GM18951 (cell line): ENCODE measurements around the gene TNRC18.

ENCODE experiments used
- POLR2A ChIP-seq: IDR thresholded peaks from 4 replicates; pipeline ENCODE4 v1.6.1; 2011; ENCODE audit warnings: mild to moderate bottlenecking; ENCODE audit not compliant: insufficient read length, insufficient read depth; ENCODE audit errors: extremely low read depth
- in situ Hi-C: fragments of 300-500 bp; cut with MboI; formaldehyde crosslinking; loops from one replicate; pipeline ENCODE4 v1.12.0; 2022; ENCODE audit warnings: low sequenced_read_pairs, mixed read lengths, inconsistent platforms; ENCODE audit not compliant: unreplicated experiment

The TNRC18 gene

DNA sequence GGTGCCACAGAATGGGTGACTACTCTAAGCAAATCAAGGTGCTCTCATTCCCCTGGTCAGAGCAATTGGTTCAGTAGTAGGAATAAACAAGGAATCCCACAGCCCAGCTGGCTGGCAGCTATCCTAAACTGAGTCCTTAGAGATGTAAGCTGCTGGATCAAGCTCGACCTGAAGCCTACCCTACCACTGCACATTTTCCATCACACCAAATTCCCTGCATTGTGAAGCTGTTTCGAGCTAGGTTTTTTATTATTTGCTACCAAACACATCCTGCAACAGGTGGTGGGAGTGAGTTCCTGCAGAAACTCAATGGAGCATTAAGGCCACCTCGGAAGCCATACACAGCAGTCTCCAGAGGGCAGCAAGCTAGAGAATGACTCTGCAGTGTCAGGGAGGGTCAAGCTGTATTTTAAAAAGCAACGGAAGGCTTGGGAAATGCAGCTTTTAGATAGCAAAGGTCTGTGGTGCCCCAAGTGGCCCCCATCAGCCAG lies 33.7 kb upstream of the TNRC18 start:
- in situ Hi-C loops = no loop called here
- no peak for TF ChIP-seq POLR2A

DNA sequence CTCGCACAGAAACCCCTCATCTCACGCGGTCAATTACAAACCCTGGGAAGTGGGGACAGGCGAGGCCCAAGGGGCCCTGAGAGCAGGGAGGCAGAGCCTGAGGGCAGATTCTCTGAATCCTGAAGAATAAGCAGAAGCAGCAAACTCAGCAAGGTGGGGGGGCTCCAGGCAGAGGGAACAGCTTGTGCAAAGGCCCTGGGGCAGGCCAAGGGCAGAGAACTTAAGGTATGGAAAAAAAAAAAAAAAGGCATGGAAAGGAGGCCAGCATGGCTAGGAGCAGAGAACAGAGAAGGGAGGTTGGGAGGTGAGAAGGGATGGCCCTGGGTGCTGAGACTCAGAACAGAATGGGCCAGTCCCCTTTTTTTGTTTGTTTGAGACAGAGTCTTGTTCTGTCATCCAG lies 32.8 kb upstream of the TNRC18 start:
- in situ Hi-C loops = no loop called here
- no peak for TF ChIP-seq POLR2A

DNA sequence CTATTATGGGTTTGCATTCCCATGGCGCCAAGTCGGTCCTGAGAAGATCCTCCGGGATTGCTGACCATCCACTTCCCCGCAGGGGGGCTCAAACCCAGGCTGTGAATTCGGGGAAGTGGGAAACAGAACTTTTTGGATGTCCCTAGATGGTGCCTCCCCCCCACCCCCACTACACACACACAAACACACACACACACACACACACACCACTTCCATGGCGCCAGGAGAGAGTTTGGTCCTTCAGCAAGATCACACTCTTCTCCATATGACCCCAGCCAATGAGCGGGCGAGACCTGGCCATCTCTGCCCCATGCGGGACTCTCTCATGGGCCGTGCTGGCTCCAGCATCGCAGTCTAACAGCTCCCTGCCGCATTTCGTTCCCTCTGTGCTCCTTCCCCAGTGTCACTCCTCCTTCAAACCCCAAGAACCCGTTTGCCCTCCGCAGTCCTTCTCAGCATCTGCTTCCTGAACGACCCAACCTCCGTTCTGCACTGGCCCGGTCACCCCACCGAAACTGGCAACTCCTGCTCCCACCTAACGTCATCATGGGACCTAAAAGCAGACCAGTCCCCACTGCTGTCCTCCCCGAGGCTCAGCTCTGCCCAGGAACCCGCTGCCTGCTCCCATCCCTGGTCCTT lies 32.1 kb upstream of the TNRC18 start:
- in situ Hi-C loops = no loop called here
- TF ChIP-seq POLR2A = no peak

DNA sequence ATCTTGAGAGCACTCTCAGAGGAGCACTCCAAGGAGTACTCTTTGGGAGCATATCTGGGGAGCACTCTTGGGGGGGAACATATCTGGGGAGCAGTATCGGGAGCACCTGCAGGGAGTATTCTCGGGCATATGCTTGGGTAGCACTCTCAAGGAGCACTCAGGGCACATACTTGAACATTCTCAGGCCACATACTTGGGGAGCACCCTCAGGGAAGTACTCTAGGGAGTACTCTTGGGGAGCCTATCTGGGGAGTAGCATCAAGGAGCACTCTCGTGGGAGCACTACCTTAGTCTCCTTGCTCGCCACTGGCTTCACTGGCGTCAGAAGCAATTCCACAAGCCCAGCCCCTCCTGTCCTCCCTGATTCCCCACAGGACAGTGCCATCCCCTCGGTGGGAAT lies 31.5 kb upstream of the TNRC18 start:
- in situ Hi-C loops = no loop called here

DNA sequence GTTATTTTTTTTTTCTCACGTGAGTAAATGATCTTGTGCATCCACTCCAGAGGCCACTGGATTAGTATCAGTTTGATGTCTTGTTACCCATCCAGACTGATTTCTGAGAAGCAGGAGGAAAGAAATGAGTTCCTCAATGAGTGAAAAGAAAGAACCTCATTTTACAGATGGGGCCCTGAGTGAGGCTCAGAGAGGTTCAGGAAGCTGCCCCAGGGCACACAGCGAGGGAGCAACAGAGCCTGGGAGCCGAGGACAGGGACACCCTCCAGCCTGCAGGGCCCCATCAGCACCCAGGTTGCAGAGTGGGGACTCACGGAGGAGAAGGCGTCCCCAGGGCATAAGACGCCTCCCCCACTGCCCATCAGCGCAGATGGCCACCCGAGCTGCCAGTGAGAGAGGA lies 30.9 kb upstream of the TNRC18 start:
- in situ Hi-C loops = no loop called here
- no peak for TF ChIP-seq POLR2A

More for the DNA sequence above, 31.5 kb upstream of the TNRC18 start:
- no peak for TF ChIP-seq POLR2A

DNA sequence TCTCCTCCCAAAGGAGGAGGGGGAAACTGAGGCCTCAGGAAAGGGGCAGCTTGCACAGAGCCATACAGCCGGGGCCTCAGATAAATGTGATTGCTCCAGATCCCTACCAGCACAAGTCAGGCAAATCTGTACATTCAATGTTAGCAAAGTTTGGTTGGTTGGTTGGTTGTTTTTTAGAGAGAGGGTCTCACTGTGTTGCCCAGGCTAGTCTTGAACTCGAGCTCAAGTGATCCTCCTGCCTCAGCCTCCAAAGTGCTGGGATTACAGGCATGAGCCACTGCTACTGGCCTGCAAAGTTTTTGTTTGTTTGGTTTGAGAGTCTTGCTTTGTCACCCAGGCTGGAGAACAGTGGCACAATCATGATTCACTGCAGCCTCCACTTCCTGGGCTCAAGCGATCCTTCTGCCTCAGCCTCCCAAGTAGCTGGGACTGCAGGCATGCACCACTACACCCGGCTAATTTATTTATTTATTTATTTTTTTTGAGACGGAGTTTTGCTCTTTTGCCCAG lies 30.0 kb upstream of the TNRC18 start:
- in situ Hi-C loops = no loop called here

DNA sequence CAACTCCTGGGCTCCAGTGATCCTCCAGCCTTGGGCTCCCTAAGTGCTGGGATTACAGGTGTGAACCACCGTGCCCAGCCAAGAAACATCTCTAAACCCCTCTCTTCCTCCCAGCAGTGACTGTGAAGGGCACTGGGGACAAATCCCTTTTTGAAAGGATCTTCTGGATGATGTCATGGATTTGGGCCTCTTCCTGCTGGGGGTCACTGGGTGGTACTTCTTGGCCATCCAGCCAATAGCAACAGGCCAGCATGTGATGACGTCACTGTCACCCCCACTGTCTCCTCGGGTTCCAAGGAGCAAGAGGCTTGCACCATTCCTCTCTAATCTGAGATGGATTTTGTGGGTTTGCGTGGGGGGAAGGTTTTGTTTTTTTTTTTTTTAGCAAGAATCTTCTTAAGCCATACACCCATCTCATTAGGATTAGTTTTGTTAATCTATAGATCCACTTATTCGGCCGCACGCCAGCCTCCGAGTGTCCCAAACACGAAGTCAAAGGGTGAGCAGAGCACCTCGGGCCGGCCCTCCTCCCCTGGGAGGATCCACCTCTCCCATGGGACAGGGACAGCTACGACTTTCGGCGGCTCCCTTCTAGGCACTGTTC lies 29.4 kb upstream of the TNRC18 start:
- in situ Hi-C loops = no loop called here
- no peak for TF ChIP-seq POLR2A

More for the DNA sequence above, 30.0 kb upstream of the TNRC18 start:
- TF ChIP-seq POLR2A = no peak

DNA sequence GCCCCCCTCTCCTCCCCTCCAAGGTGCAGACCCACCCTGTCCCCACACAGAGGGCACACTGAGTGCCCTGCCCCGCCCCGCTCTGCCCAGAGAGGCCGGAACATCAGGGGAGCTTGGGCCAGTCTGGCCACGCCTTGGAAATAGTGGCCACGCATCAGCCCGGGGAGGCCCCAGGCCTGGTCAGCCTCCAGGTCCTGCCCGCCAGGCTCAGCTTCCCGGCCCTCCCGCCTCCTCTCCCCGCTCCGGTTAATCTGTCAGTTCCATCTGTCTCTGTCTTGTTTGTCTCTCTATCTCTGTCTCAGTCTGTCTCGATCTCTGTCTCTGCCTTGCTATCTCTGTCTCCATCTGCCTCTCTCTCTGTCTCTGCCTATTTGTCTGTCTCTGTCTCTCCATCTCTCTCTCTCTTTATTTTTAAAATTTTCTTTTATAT lies 28.9 kb upstream of the TNRC18 start:
- TF ChIP-seq POLR2A = no peak
- in situ Hi-C loops = no loop called here

DNA sequence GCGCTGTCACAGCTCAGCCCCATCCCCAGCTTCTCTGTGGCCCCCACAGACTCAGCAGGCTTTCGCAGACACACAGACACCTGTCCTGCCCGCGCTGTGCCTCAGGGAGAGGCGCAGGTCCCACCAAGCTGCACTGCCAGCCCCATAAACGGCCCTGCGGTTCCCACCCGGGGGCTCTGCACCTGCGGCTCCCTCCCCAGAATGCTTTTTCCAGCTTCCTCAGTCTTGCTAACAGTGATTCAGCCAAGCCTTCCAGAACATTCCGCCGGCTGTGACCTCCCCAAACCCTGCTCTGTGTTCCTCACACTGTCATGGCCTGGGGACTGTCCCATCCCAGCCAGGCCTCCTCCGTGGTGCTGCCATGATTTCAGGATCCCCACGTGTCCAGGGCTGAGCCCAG lies 27.8 kb upstream of the TNRC18 start:
- TF ChIP-seq POLR2A = no peak
- in situ Hi-C loops = no loop called here

DNA sequence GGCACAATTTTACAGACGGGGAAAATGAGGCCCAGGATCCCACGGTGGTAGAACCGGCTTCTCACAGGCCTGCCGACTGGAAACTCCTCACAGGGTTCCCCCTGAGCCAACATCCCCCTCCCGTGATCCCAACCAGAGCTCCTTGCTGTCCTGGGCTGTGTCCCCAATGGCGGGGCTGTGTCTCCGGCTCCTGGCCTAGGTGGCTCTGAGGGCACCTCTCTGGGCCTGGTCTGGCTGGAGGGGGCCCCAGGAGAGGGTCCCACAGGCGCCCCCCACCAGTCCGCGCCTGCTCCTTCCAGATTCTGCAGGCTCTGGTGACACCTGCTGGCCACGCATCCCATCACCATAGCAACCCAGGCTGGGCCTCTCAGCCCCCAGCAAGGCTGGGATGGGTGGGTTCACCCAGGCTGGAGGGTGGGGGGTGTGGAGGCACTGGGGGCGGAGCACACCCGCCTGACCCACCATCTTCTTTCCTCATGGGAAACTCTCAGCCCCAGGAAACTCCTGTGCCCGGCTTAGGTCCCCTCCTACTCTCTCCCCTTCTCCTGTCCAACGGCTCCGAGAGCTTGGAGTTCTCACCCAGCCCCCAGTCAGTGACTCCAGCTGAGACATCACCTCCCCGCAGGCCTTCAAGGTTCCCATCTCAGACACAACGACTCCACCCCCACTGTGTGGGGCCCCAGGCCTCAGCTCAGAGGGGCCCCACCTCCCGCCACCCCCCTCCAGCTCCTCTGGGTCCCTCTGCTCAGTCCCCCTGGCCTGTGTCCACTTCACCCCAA lies 27.1 kb upstream of the TNRC18 start:
- no peak for TF ChIP-seq POLR2A
- in situ Hi-C loops = no loop called here

DNA sequence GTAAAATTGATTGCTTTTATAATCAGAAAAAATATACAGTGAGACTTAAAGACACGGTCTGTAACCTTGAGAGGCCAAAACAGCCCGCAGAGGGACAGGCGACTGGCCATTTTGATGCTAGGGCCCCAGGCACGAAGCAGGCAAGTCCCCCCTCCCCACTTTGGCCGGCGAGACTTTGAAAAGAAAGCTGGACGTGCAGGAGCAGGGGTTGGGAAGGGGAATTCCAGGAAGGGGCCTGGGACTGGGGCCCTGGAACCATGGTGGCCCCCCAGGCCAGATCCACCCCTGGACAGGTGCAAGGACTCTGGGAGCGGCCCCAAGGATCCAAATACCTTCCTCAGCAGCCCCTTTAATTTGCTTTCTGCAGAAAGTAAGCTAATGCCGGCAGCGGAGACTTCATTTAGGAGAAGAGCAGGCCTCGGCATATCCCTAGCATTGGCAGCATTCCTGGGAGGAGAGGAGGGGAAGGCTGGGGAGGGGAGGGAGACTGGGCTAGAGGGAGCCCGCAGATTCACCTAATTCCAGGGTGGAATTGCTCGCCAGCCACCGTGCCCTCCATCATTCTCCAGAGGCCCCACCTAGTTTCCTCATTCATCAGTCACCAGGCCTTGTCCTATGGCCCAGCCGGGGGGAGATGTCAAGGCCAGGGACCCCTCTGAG lies 24.9 kb upstream of the TNRC18 start:
- TF ChIP-seq POLR2A = no peak

DNA sequence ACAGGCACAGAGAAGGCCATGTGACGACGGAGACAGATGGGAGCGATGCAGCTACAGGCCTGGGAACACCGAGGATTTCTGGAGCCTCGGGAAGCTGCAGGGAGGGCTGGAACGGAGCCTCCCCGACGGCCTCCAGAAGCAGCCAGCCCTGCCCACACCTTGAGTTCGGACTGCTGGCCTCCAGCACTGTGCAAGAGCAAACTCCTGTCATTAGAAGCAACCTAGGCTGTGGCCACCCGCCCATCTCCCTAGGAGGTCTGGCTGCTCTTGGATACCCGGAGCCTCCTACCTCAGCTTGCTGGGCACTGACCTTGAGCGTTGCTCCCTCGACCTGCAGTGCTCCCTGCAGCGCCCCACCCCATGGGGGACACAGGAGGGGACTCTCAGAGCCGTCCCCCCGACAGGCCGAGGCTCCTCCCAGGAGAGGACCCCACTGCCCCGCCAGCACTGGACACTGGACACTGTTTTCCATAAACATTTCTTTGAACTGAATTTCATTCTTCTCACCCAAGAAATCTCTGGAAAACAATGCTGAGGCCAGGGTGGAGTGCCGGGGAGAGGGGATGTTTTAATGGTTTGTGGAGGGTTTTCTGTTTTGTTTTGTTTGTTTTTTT lies 22.5 kb upstream of the TNRC18 start:
- no peak for TF ChIP-seq POLR2A
- in situ Hi-C loops = no loop called here

More for the DNA sequence above, 24.9 kb upstream of the TNRC18 start:
- in situ Hi-C loops = no loop called here

DNA sequence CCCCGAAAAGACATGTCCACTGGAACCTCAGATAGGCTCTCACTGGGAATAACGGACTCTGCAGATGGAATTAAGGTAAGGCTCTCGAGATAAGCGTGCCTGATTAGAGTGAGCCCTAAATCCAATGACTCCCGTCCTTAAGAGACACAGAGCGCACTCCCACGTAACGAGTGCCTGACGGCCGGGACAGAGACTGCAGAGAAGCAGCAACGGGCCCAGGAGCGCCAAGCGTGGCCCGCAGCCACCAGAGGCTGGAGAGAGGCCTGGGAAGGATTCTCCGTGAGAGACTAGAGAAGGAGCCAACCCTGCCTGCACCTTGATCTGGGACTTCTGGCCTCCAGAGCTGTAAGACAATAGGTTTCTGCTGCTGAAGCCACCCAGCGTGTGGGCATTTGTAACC lies 20.0 kb upstream of the TNRC18 start:
- no peak for TF ChIP-seq POLR2A
- in situ Hi-C loops = no loop called here
